Tibial nerve (tissue), 3 donors: ENCODE measurements around the gene PNMT.

Experiments used
- POLR2A ChIP-seq, 2 donors: fragments of 450-650 bp; IDR thresholded peaks; one replicate each; pipeline ENCODE4 v1.6.1; 2017; ENCODE audit warnings: antibody characterized with exemption in 2 of 2, mild to moderate bottlenecking in 2 of 2, moderate library complexity in 2 of 2
- TF ChIP-seq, protein P1 (sequence below), 5 experiments: fragments of 200-600 bp in 3 of 5; fragments of 450-650 bp in 2 of 5; sonication (generic) in 3 of 5; IDR thresholded peaks; one replicate each; pipeline ENCODE4 v1.5.1; 2016 to 2019; ENCODE audit warnings: antibody characterized with exemption in 5 of 5, mild to moderate bottlenecking in 3 of 5, moderate library complexity in 2 of 5

DNA sequence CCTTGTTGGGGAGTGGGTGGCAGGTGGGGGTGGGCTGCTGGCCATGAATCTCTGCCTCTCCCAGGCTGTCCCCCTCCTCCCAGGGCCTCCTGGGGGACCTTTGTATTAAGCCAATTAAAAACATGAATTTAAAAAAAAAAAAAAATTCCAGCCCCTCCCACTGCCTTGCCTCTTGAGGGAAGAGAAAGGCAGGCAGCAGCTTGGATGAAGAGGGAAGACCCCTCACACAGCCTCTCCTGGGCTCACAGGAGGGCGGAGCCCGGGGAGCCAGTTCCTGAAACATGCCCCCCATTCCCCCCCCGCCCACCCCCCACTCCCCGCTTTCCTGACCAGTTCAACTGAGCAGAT lies 4.9 kb upstream of the PNMT start:
- TF ChIP-seq POLR2A (IDR thresholded peaks at IDR 0.05), result no peak
- TF ChIP-seq, protein P1, sequence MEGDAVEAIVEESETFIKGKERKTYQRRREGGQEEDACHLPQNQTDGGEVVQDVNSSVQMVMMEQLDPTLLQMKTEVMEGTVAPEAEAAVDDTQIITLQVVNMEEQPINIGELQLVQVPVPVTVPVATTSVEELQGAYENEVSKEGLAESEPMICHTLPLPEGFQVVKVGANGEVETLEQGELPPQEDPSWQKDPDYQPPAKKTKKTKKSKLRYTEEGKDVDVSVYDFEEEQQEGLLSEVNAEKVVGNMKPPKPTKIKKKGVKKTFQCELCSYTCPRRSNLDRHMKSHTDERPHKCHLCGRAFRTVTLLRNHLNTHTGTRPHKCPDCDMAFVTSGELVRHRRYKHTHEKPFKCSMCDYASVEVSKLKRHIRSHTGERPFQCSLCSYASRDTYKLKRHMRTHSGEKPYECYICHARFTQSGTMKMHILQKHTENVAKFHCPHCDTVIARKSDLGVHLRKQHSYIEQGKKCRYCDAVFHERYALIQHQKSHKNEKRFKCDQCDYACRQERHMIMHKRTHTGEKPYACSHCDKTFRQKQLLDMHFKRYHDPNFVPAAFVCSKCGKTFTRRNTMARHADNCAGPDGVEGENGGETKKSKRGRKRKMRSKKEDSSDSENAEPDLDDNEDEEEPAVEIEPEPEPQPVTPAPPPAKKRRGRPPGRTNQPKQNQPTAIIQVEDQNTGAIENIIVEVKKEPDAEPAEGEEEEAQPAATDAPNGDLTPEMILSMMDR (IDR thresholded peaks at IDR 0.05), result no peak
